Activated CD4-positive, alpha-beta T cell treated with anti-CD3 and anti-CD28 coated beads, Interleukin-2, amount 10 ng/mL, durations not matched to agents 7 days and 5 days (primary cell): ENCODE results near the gene AQR. TPM values are rescaled to one million over a fixed set of nuclear protein-coding genes. Genes with fewer than 3 reads are reported as not detected.
"Not testable (repeated sequence)": the region's sequence is repeated elsewhere in the genome, so short reads cannot be mapped to it uniquely, and the experiment has no call there.

Experiments
- CTCF ChIA-PET: fragments of 350-600 bp; sonication (Branson Sonifier 250); formaldehyde crosslinking; loops from one replicate; lab custom pipeline; 2021; ENCODE audit warnings: antibody characterized with exemption; lab: Charles Lee
- POLR2A ChIA-PET: fragments of 350-600 bp; sonication (Branson Sonifier 250); formaldehyde crosslinking; loops from one replicate; lab custom pipeline; 2021; ENCODE audit warnings: antibody characterized with exemption; lab: Charles Lee
- DNase-seq: peaks from one replicate; pipeline ENCODE4 v3.0.0-alpha.2; 2020
- H3K27ac Mint-ChIP-seq: one replicate; pipeline ENCODE4 v1.8.0; 2021; ENCODE audit warnings: mild to moderate bottlenecking, moderate library complexity, mixed read lengths
- H3K27me3 Mint-ChIP-seq: one replicate; pipeline ENCODE4 v1.8.0; 2021; ENCODE audit warnings: mixed read lengths
- H3K36me3 Mint-ChIP-seq: one replicate; pipeline ENCODE4 v1.8.0; 2021; ENCODE audit warnings: low read depth, mixed read lengths
- H3K4me1 Mint-ChIP-seq: one replicate; pipeline ENCODE4 v1.8.0; 2021; ENCODE audit warnings: mixed read lengths
- H3K4me3 Mint-ChIP-seq: one replicate; pipeline ENCODE4 v1.8.0; 2021; ENCODE audit warnings: mild to moderate bottlenecking, moderate library complexity, mixed read lengths
- H3K9me3 Mint-ChIP-seq: one replicate; pipeline ENCODE4 v1.8.0; 2021; ENCODE audit warnings: mixed read lengths
- total RNA-seq, 2 experiments: library from RNA; stranded (reverse); gene quantifications; one replicate each; pipeline ENCODE4 v1.2.3, GENCODE V29; 2021

Gene AQR
- total RNA-seq, 2 experiments from 2014 or later, result 35.5 to 43.7 TPM

- CTCF ChIA-PET, result interaction anchor here (0.6 to 1.3 kb wide), 4 partner anchors 10 to 876 kb away, joined by 3 to 8 read pairs (median 3); partner anchors contain the start of gene AQR
- Mint-ChIP-seq H3K4me3 (peak overlapping the region; percentile 98), H3K9me3 (no peaks in the 10 kb centered on the region), H3K27ac (peak overlapping the region; percentile 97), H3K27me3 (no peaks in the 10 kb centered on the region), H3K4me1 (peaks cover 46% of the 10 kb centered on the region), H3K36me3 (peaks cover 23% of the 10 kb centered on the region)
- POLR2A ChIA-PET, result interaction anchor here (0.6 to 1.3 kb wide), 3 partner anchors 18 to 946 kb away, joined by 4 to 9 read pairs (median 5); partner anchors contain the start of genes AQR and SLC12A6
- no peak for DNase-seq
These were observed 18.1 kb upstream of the AQR start for GRCh38 chr15:34987609-34988026.

GRCh38 chr15:34986771-34987480 lies 17.4 kb upstream of the AQR start:
- H3K4me1 Mint-ChIP-seq, result peaks cover 49% of the 10 kb centered on the region
- DNase-seq, result no peak
- H3K27me3 Mint-ChIP-seq, result no peaks in the 10 kb centered on the region
- ChIA-PET CTCF (interaction anchor here (2.0 kb wide), 1 partner anchor 17 kb away, joined by 9 read pairs; the partner anchor contains the start of gene AQR), POLR2A (interaction anchor here (0.6 to 1.3 kb wide), 2 partner anchors 17 to 738 kb away, joined by 3 to 4 read pairs; partner anchors contain the start of gene AQR)
- peaks cover 30% of the 10 kb centered on the region for H3K36me3 Mint-ChIP-seq
- peak overlapping the region; percentile 98 for H3K4me3 Mint-ChIP-seq
- H3K27ac Mint-ChIP-seq, result peak overlapping the region; percentile 97
- no peaks in the 10 kb centered on the region for H3K9me3 Mint-ChIP-seq

GRCh38 chr15:34986326-34986725 lies 16.8 kb upstream of the AQR start:
- peak overlapping the region; percentile 98 for H3K4me3 Mint-ChIP-seq
- H3K4me1 Mint-ChIP-seq, result peaks cover 49% of the 10 kb centered on the region
- CTCF ChIA-PET, result interaction anchor here (2.0 kb wide), 1 partner anchor 16 kb away, joined by 9 read pairs; the partner anchor contains the start of gene AQR
- H3K9me3 Mint-ChIP-seq, result no peaks in the 10 kb centered on the region
- H3K36me3 Mint-ChIP-seq, result peaks cover 34% of the 10 kb centered on the region
- peak overlapping the region; percentile 97 for H3K27ac Mint-ChIP-seq
- POLR2A ChIA-PET, result interaction anchor here (1.3 kb wide), 1 partner anchor 17 kb away, joined by 4 read pairs; the partner anchor contains the start of gene AQR
- DNase-seq, result no peak
- H3K27me3 Mint-ChIP-seq, result no peaks in the 10 kb centered on the region

GRCh38 chr15:34984889-34985630 lies 15.5 kb upstream of the AQR start:
- CTCF ChIA-PET, result interaction anchor here (0.6 to 2.0 kb wide), 5 partner anchors 9 to 1776 kb away, joined by 3 to 9 read pairs (median 5); partner anchors contain the start of gene AQR
- peak overlapping the region; percentile 54 for H3K4me3 Mint-ChIP-seq
- H3K9me3 Mint-ChIP-seq, result no peaks in the 10 kb centered on the region
- peak overlapping the region; percentile 41 for H3K27ac Mint-ChIP-seq
- DNase-seq, result no peak
- POLR2A ChIA-PET, result no interaction called here
- H3K4me1 Mint-ChIP-seq, result peaks cover 48% of the 10 kb centered on the region
- H3K36me3 Mint-ChIP-seq, result peaks cover 36% of the 10 kb centered on the region
- H3K27me3 Mint-ChIP-seq, result no peaks in the 10 kb centered on the region

- H3K4me3 Mint-ChIP-seq, result no peak overlapping the region
- peaks cover 7% of the 10 kb centered on the region for H3K4me1 Mint-ChIP-seq
- H3K9me3 Mint-ChIP-seq, result no peaks in the 10 kb centered on the region
- peaks cover 11% of the 10 kb centered on the region for H3K36me3 Mint-ChIP-seq
- no peak overlapping the region for H3K27ac Mint-ChIP-seq
- DNase-seq, result no peak
- ChIA-PET POLR2A (no interaction called here), CTCF (interaction anchor here (1.9 kb wide), 1 partner anchor 8 kb away, joined by 5 read pairs; no protein-coding TSS in a partner anchor)
- H3K27me3 Mint-ChIP-seq, result no peaks in the 10 kb centered on the region
These were observed 7.2 kb upstream of the AQR start for GRCh38 chr15:34976743-34977142.

GRCh38 chr15:34976073-34976472 lies 6.5 kb upstream of the AQR start:
- Mint-ChIP-seq H3K27me3 (no peaks in the 10 kb centered on the region), H3K36me3 (peaks cover 6% of the 10 kb centered on the region), H3K4me3 (no peak overlapping the region), H3K27ac (peak overlapping the region; percentile 6), H3K9me3 (no peaks in the 10 kb centered on the region), H3K4me1 (peaks cover 4% of the 10 kb centered on the region)
- CTCF ChIA-PET, result interaction anchor here (1.9 kb wide), 1 partner anchor 9 kb away, joined by 5 read pairs; no protein-coding TSS in a partner anchor
- no peak for DNase-seq
- POLR2A ChIA-PET, result no interaction called here

- Mint-ChIP-seq H3K4me3 (no peak overlapping the region), H3K4me1 (peaks cover 17% of the 10 kb centered on the region), H3K27ac (no peak overlapping the region), H3K9me3 (no peaks in the 10 kb centered on the region), H3K27me3 (no peaks in the 10 kb centered on the region), H3K36me3 (peaks cover 10% of the 10 kb centered on the region)
- CTCF ChIA-PET, result no interaction called here
- DNase-seq, result no peak
- POLR2A ChIA-PET, result no interaction called here
These were observed 4.0 kb upstream of the AQR start for GRCh38 chr15:34973512-34973911.

- H3K9me3 Mint-ChIP-seq, H3K36me3 Mint-ChIP-seq, DNase-seq, H3K27me3 Mint-ChIP-seq: not testable (repeated sequence)
- CTCF ChIA-PET, result interaction anchor here (0.6 to 2.1 kb wide), 8 partner anchors 14 to 100 kb away, joined by 3 to 9 read pairs (median 8); partner anchors contain the start of gene ZNF770
- peaks cover 36% of the 10 kb centered on the region for H3K4me1 Mint-ChIP-seq
- POLR2A ChIA-PET, result interaction anchor here (0.6 to 1.3 kb wide), 3 partner anchors 16 to 661 kb away, joined by 3 to 9 read pairs (median 4); partner anchors contain the start of gene ZNF770
- H3K4me3 Mint-ChIP-seq, result peak overlapping the region; percentile 96
- H3K27ac Mint-ChIP-seq, result peak overlapping the region; percentile 89
These were observed 629 bp upstream of the AQR start for GRCh38 chr15:34970098-34970643.

GRCh38 chr15:34964277-34964676 lies 5.3 kb downstream of the AQR start:
- Mint-ChIP-seq H3K27ac (no peak overlapping the region), H3K36me3 (peaks cover 22% of the 10 kb centered on the region), H3K9me3 (no peaks in the 10 kb centered on the region), H3K27me3 (no peaks in the 10 kb centered on the region), H3K4me3 (no peak overlapping the region), H3K4me1 (peaks cover 29% of the 10 kb centered on the region)
- CTCF ChIA-PET, result interaction anchor here (1.0 to 1.5 kb wide), 2 partner anchors 10 to 12 kb away, joined by 3 to 4 read pairs; no protein-coding TSS in a partner anchor
- POLR2A ChIA-PET, result no interaction called here
- DNase-seq, result no peak

- POLR2A ChIA-PET, result no interaction called here
These were observed 15.7 kb downstream of the AQR start for GRCh38 chr15:34953851-34954250.

GRCh38 chr15:34952481-34952880 lies 17.1 kb downstream of the AQR start:
- no peaks in the 10 kb centered on the region for H3K27me3 Mint-ChIP-seq
- CTCF ChIA-PET, result interaction anchor here (1.8 kb wide), 1 partner anchor 12 kb away, joined by 3 read pairs; no protein-coding TSS in a partner anchor
- peaks cover 26% of the 10 kb centered on the region for H3K36me3 Mint-ChIP-seq
- no peaks in the 10 kb centered on the region for H3K9me3 Mint-ChIP-seq
- no peak overlapping the region for H3K27ac Mint-ChIP-seq
- no peak for DNase-seq
- POLR2A ChIA-PET, result no interaction called here
- no peak overlapping the region for H3K4me3 Mint-ChIP-seq
- no peaks in the 10 kb centered on the region for H3K4me1 Mint-ChIP-seq

More at GRCh38 chr15:34953851-34954250, 15.7 kb downstream of the AQR start:
- H3K4me3 Mint-ChIP-seq, result no peak overlapping the region
- no peaks in the 10 kb centered on the region for H3K27me3 Mint-ChIP-seq
- H3K27ac Mint-ChIP-seq, result no peak overlapping the region
- CTCF ChIA-PET, result interaction anchor here (0.7 to 1.3 kb wide), 3 partner anchors 10 to 19 kb away, joined by 3 to 4 read pairs (median 4); partner anchors contain the start of gene AQR
- H3K36me3 Mint-ChIP-seq, result peaks cover 22% of the 10 kb centered on the region
- no peak for DNase-seq
- H3K4me1 Mint-ChIP-seq, result no peaks in the 10 kb centered on the region
- H3K9me3 Mint-ChIP-seq, result no peaks in the 10 kb centered on the region

- H3K27me3 Mint-ChIP-seq, result no peaks in the 10 kb centered on the region
- POLR2A ChIA-PET, result no interaction called here
- H3K36me3 Mint-ChIP-seq, result peaks cover 27% of the 10 kb centered on the region
- H3K4me3 Mint-ChIP-seq, result no peak overlapping the region
- H3K27ac Mint-ChIP-seq, result no peak overlapping the region
- H3K9me3 Mint-ChIP-seq, result no peaks in the 10 kb centered on the region
- CTCF ChIA-PET, result interaction anchor here (1.8 kb wide), 1 partner anchor 12 kb away, joined by 3 read pairs; no protein-coding TSS in a partner anchor
- DNase-seq, result no peak
- H3K4me1 Mint-ChIP-seq, result no peaks in the 10 kb centered on the region
These were observed 17.5 kb downstream of the AQR start for GRCh38 chr15:34951993-34952392.
